GM19324 (cell line): ENCODE results near the gene GSE1.

Experiments
- ATAC-seq: cut with Tn5 transposase; IDR thresholded peaks from one replicate; pipeline ENCODE4 v1.9.1; 2021; ENCODE audit warnings: mild to moderate bottlenecking, moderate library complexity; ENCODE audit not compliant: unreplicated experiment, low FRiP score

GSE1 gene

DNA sequence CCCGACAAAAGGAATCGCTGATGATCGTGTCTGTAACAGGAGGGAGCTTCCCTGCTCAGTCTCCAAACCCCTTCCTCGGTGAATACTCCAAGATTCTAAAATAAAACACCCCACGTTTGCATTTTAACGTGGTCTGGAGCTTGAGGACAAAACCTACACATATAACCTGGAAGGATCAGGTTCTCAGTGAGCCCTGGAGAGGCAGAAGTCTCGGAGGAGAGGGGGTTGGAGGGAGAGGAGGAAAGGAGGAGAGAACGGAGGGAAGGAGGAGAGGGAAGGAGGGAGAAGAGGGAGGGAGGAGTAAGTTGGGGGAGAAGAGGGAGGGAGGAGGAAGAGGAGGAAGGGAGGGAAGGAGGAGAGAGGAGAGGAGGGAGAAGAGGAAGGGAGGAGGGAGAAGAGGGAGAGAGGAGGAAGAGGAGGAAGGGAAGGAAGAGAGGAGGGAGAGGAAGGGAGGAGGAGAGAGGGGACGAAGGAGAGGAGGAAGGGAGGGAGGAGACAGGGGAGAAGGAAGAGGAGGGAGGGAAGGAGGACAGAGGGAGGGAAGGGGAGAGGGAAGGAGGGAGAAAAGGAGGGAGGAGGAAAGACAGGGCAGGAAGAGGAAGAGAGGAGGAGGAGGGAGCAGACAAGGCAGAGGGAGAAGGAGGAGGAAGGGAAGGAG lies 103.0 kb downstream of the GSE1 start:
- ATAC-seq = no peak

DNA sequence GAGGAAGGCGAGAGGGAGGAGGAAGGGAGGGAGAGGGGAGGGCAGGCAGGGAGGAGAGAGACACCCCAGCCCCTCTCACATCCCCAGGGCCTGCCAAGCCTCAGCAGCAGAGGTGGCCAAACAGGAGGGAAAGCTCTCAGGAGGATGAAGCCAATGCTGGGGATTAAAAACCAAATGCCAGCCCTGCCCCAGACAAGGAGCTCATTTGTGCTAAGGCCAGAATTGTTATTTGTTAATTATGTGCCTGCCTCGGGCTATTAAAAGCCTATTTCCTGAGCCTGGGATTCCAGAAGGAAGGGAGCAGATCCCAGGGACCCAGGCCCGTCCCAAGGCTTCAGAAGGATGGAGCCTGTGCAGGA lies 103.5 kb downstream of the GSE1 start:
- no peak for ATAC-seq

DNA sequence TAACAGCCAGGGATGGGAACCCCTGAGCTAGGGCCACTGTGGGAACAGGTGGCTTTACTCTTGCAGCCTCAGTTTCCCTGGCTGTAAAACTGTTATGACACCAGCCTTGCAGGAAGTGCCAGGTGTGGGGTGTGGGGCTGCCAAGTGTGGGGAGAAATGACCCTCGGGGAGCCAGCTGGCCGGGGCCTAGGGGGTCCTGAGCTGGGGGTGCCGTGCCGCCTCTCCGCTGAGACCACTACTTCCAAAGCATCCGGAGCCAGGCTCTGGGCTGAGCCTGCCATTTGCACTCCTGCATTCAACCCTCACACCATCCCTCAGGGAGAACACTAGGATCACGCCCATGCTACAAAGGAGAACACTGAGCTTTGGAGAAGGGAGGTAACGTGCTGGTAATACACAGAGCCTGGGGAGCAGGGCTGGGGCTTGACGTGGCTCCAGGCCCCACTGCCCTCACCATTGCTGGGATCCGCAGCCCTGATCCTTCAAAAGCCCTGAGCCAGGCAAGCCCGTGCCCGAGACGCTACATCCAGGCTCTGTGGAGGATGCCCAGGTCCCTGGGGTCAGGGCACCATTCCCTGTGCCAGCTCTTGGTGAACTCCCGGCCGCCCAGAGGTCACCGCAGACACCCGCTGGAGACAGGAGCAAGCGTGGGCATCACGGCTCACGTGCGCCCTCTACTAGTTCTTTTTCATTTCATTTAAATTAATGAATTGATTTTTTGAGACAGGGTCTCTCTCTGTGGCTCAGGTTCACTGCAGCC lies 104.5 kb downstream of the GSE1 start:
- no peak for ATAC-seq

DNA sequence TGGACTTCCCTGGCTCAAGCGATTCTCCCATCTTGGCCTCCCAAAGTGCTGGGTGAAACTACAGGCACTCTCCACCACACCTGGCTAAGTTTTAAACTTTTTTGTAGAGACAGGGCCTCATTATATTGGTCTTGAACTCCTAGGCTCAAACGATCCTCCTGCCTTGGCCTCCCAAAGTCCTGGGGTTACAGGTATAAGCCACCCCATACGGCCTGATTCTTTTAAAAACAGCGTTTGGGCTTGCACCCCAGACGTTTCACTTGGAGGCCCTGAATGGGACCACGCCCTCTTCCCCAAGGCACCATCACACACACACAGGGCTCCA lies 105.0 kb downstream of the GSE1 start:
- no peak for ATAC-seq

- ATAC-seq = no peak
Observed at GRCh38 chr16:85718682-85719081, 105.6 kb downstream of the GSE1 start.

GRCh38 chr16:85719605-85720301 lies 106.6 kb downstream of the GSE1 start:
- ATAC-seq = no peak

GRCh38 chr16:85720302-85720637 lies 107.1 kb downstream of the GSE1 start:
- ATAC-seq = no peak

GRCh38 chr16:85722128-85722893 lies 109.2 kb downstream of the GSE1 start:
- ATAC-seq = no peak

DNA sequence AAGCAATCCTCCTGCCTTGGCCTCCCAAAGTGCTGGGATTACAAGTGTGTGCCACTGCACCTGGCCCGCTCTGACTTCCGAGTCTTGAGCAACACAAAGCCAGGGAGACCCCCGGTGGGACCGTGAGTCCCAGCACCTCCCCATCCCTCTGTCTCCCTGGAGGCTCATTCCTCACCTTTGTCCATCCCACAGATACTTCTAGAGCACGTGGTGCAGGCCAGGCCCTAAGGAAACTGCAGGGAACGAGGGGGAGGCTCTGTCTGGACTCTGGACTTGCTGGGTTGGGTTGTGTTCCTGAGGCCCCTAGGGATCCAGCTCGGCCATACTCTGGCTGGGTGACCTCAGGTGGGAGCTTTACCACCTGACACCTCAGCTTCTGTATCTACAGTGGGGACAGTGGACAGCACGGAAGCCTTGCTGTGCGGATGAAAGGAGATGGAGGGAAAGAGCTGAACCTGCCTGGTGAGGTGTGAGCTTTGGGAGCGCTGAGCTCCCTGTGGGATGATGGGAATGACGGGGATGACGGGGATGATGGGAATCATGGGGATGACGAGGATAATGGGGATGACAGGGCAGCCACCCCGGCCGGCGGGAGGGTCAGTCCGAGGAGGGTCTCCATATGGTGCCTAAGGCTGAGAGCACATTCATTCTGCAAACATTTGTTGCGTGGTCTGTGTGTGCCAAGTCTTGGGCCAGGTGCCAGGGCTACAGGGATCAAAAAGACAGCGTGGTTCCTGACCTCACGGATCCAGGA lies 111.2 kb downstream of the GSE1 start:
- no peak for ATAC-seq

- no peak for ATAC-seq
Observed at GRCh38 chr16:85724936-85725335, 111.8 kb downstream of the GSE1 start.
